22Rv1 (cell line): ENCODE results near the gene FBLN5.

Experiments used
- CTCF ChIP-seq: fragments of 450-650 bp; IDR thresholded peaks from 2 replicates; pipeline ENCODE4 v1.5.1; 2017; ENCODE audit warnings: mild to moderate bottlenecking
- ZFX ChIP-seq: fragments of 450-650 bp; IDR thresholded peaks from 2 replicates; pipeline ENCODE4 v1.6.1; 2017; ENCODE audit warnings: antibody characterized with exemption, borderline replicate concordance

DNA sequence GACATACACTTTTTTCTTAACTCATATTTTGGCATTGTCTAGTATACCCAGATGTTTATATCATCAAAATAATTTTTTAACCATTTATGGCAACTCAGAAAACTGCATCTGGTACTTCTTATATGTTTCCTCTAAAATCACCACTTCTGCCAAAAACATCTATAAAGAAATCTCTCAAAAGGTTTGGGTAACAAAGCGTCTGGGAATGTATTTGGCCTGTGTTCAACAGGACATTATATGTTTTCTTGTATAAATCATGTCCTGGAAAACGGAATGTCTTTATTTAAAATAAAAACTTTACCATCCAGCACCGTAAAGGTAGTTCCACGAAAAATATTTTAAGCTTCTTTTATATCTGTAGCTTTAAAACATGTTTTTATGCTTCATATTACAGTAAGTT lies 36.1 kb upstream of the FBLN5 start:
- TF ChIP-seq CTCF (no peak), ZFX (no peak)
